Endothelial cell (in vitro differentiated cells): ENCODE data around the gene CAMK2G. TPM values are rescaled to one million over a fixed set of nuclear protein-coding genes. Genes with fewer than 3 reads are reported as not detected.
A peak's percentile ranks its signal among the peaks of the same experiment; 100 is the strongest.
"Not testable (repeated sequence)": the region's sequence is repeated elsewhere in the genome, so short reads cannot be mapped to it uniquely, and the experiment has no call there.

Experiments used
- DNase-seq: peaks from one replicate; pipeline ENCODE4 v3.0.0; 2021; ENCODE audit warnings: low spot score
- H3K27ac Mint-ChIP-seq: one replicate; pipeline ENCODE4 v1.8.0; 2021; ENCODE audit warnings: mixed read lengths, inconsistent platforms; ENCODE audit not compliant: unreplicated experiment
- H3K27me3 Mint-ChIP-seq: one replicate; pipeline ENCODE4 v1.8.0; 2021; ENCODE audit warnings: mild to moderate bottlenecking, moderate library complexity, mixed read lengths, inconsistent platforms; ENCODE audit not compliant: unreplicated experiment
- H3K36me3 Mint-ChIP-seq: one replicate; pipeline ENCODE4 v1.8.0; 2021; ENCODE audit warnings: mild to moderate bottlenecking, low read depth, mixed read lengths, inconsistent platforms; ENCODE audit not compliant: unreplicated experiment
- H3K4me1 Mint-ChIP-seq: one replicate; pipeline ENCODE4 v1.8.0; 2021; ENCODE audit warnings: mild to moderate bottlenecking, mixed read lengths, inconsistent platforms; ENCODE audit not compliant: unreplicated experiment
- H3K4me3 Mint-ChIP-seq: one replicate; pipeline ENCODE4 v1.8.0; 2021; ENCODE audit warnings: mild to moderate bottlenecking, mixed read lengths, inconsistent platforms; ENCODE audit not compliant: unreplicated experiment
- H3K9me3 Mint-ChIP-seq: one replicate; pipeline ENCODE4 v1.8.0; 2021; ENCODE audit warnings: mixed read lengths, inconsistent platforms; ENCODE audit not compliant: unreplicated experiment
- CTCF ChIP-seq: fragments of 200-600 bp; sonication (generic); IDR thresholded peaks from one replicate; pipeline ENCODE4 v1.5.0; 2021; ENCODE audit warnings: antibody characterized with exemption; ENCODE audit not compliant: unreplicated experiment
- total RNA-seq: library from RNA; stranded (reverse); fragmentation: NEBNext Ultra II Directional; extraction: Animal tissue kit (Norgen Biotek cat#: 25700); gene quantifications from one replicate; pipeline ENCODE4 v1.2.1, GENCODE V29; 2021; ENCODE audit not compliant: unreplicated experiment

The CAMK2G gene
- total RNA-seq, 1 donor from 2014 or later = 27.7 TPM

- Mint-ChIP-seq H3K4me3 (no peak overlapping the region), H3K36me3 (peaks cover 54% of the 10 kb centered on the region), H3K27me3 (peaks cover 14% of the 10 kb centered on the region), H3K27ac (no peak overlapping the region), H3K4me1 (no peaks in the 10 kb centered on the region), H3K9me3 (no peaks in the 10 kb centered on the region)
- no peak for TF ChIP-seq CTCF
- DNase-seq = no peak
These were observed 74.3 kb downstream of the CAMK2G start for GRCh38 chr10:73799899-73800559.

GRCh38 chr10:73798927-73799560 is 75.3 kb downstream of the CAMK2G start:
- H3K36me3 Mint-ChIP-seq = peaks cover 63% of the 10 kb centered on the region
- no peak overlapping the region for H3K4me3 Mint-ChIP-seq
- H3K9me3 Mint-ChIP-seq = no peaks in the 10 kb centered on the region
- no peaks in the 10 kb centered on the region for H3K4me1 Mint-ChIP-seq
- H3K27me3 Mint-ChIP-seq = peaks cover 14% of the 10 kb centered on the region
- TF ChIP-seq CTCF = no peak
- no peak for DNase-seq
- H3K27ac Mint-ChIP-seq = no peak overlapping the region

GRCh38 chr10:73798087-73798486 is 76.3 kb downstream of the CAMK2G start:
- Mint-ChIP-seq H3K36me3 (peaks cover 58% of the 10 kb centered on the region), H3K9me3 (no peaks in the 10 kb centered on the region), H3K4me3 (no peak overlapping the region), H3K4me1 (no peaks in the 10 kb centered on the region), H3K27ac (no peak overlapping the region), H3K27me3 (peaks cover 17% of the 10 kb centered on the region)
- no peak for TF ChIP-seq CTCF
- DNase-seq = no peak

GRCh38 chr10:73797324-73798025 is 76.9 kb downstream of the CAMK2G start:
- no peak overlapping the region for H3K27ac Mint-ChIP-seq
- DNase-seq = no peak
- peaks cover 55% of the 10 kb centered on the region for H3K36me3 Mint-ChIP-seq
- no peaks in the 10 kb centered on the region for H3K4me1 Mint-ChIP-seq
- TF ChIP-seq CTCF = no peak
- no peaks in the 10 kb centered on the region for H3K9me3 Mint-ChIP-seq
- H3K27me3 Mint-ChIP-seq = peaks cover 19% of the 10 kb centered on the region
- H3K4me3 Mint-ChIP-seq = peak overlapping the region; percentile 71

GRCh38 chr10:73796766-73797165 is 77.6 kb downstream of the CAMK2G start:
- H3K4me3 Mint-ChIP-seq = peak overlapping the region; percentile 68
- peaks cover 17% of the 10 kb centered on the region for H3K27me3 Mint-ChIP-seq
- H3K4me1 Mint-ChIP-seq = no peaks in the 10 kb centered on the region
- H3K36me3 Mint-ChIP-seq = peaks cover 53% of the 10 kb centered on the region
- TF ChIP-seq CTCF = no peak
- no peak for DNase-seq
- no peak overlapping the region for H3K27ac Mint-ChIP-seq
- H3K9me3 Mint-ChIP-seq = no peaks in the 10 kb centered on the region

- H3K4me3 Mint-ChIP-seq = peak overlapping the region; percentile 68
- not testable (repeated sequence) for H3K27ac Mint-ChIP-seq, DNase-seq, H3K4me1 Mint-ChIP-seq, H3K9me3 Mint-ChIP-seq
- H3K27me3 Mint-ChIP-seq = peaks cover 15% of the 10 kb centered on the region
- H3K36me3 Mint-ChIP-seq = peaks cover 60% of the 10 kb centered on the region
These were observed 78.3 kb downstream of the CAMK2G start for GRCh38 chr10:73796035-73796434.

GRCh38 chr10:73795491-73795890 is 78.9 kb downstream of the CAMK2G start:
- DNase-seq, H3K4me1 Mint-ChIP-seq: not testable (repeated sequence)
- peak overlapping the region; percentile 73 for H3K4me3 Mint-ChIP-seq

More at GRCh38 chr10:73795491-73795890, 78.9 kb downstream of the CAMK2G start:
- Mint-ChIP-seq H3K36me3 (peaks cover 65% of the 10 kb centered on the region), H3K27me3 (peaks cover 18% of the 10 kb centered on the region)
- H3K27ac Mint-ChIP-seq, H3K9me3 Mint-ChIP-seq: not testable (repeated sequence)
